Neutrophil (primary cell): ENCODE results near the gene KRTAP10-8.
"Not testable (repeated sequence)": the region's sequence is repeated elsewhere in the genome, so short reads cannot be mapped to it uniquely, and the experiment has no call there.

Source experiments
- H3K27ac ChIP-seq: fragments of 200-600 bp; sonication (generic); 2 replicates; pipeline ENCODE4 v1.5.1; 2016; ENCODE audit warnings: mild to moderate bottlenecking, moderate library complexity
- H3K27me3 ChIP-seq: fragments of 200-600 bp; sonication (generic); 2 replicates; pipeline ENCODE4 v1.6.0; 2016; ENCODE audit warnings: mild to moderate bottlenecking
- H3K36me3 ChIP-seq: fragments of 200-600 bp; sonication (generic); 2 replicates; pipeline ENCODE4 v1.5.1; 2017
- H3K4me1 ChIP-seq, 2 experiments: fragments of 200-600 bp in 1 of 2; sonication (generic) in 1 of 2; 1 replicate in 1 of 2; 2 replicates in 1 of 2; pipeline versions ENCODE4 v1.5.1 to v1.6.1; 2013 to 2016; ENCODE audit warnings: low read depth in 1 of 2, low read length in 1 of 2, mild to moderate bottlenecking in 1 of 2, moderate library complexity in 1 of 2; ENCODE audit not compliant: control insufficient read depth in 1 of 2, insufficient read depth in 1 of 2
- H3K4me3 ChIP-seq, 2 experiments: fragments of 200-600 bp in 1 of 2; sonication (generic) in 1 of 2; 1 replicate in 1 of 2; 2 replicates in 1 of 2; pipeline ENCODE4 v1.5.1; 2013 to 2016; ENCODE audit warnings: low read depth in 1 of 2, low read length in 1 of 2, mild to moderate bottlenecking in 1 of 2, moderate library complexity in 1 of 2
- H3K9me3 ChIP-seq: fragments of 200-600 bp; sonication (generic); 2 replicates; pipeline ENCODE4 v1.5.1; 2016
- CTCF ChIP-seq: fragments of 200-600 bp; sonication (generic); IDR thresholded peaks from 2 replicates; pipeline ENCODE4 v1.5.1; 2016; ENCODE audit warnings: antibody characterized with exemption

The KRTAP10-8 gene

GRCh38 chr21:44626673-44627143 is 14.8 kb downstream of the KRTAP10-8 start, which contains the start of gene KRTAP10-9:
Gene KRTAP10-9 (plus strand): TSS chr21:44627093. CDS start chr21:44627172, 79 bp downstream.
- peaks cover 5 to 17% of the 10 kb centered on the region in 2 experiments for H3K4me1 ChIP-seq
- H3K27ac ChIP-seq, result no peak within 1 kb of the TSS
- H3K4me3 ChIP-seq, result no peak within 1 kb of the TSS
- H3K9me3 ChIP-seq, result no peaks in the 10 kb centered on the region
- no peaks in the 10 kb centered on the region for H3K36me3 ChIP-seq
- H3K27me3 ChIP-seq, result peaks cover 8% of the 10 kb centered on the region
- no peak for TF ChIP-seq CTCF

- H3K27ac ChIP-seq, H3K4me3 ChIP-seq, H3K27me3 ChIP-seq, H3K36me3 ChIP-seq, H3K9me3 ChIP-seq: not testable (repeated sequence)
- peaks cover 5 to 14% of the 10 kb centered on the region in 2 experiments for H3K4me1 ChIP-seq
Observed at GRCh38 chr21:44627181-44627822, 15.4 kb downstream of the KRTAP10-8 start.

- not testable (repeated sequence) for H3K4me3 ChIP-seq, H3K27me3 ChIP-seq, H3K9me3 ChIP-seq, H3K36me3 ChIP-seq, H3K27ac ChIP-seq
- peaks cover 5 to 11% of the 10 kb centered on the region in 2 experiments for H3K4me1 ChIP-seq
Observed at GRCh38 chr21:44627831-44628233, 16.0 kb downstream of the KRTAP10-8 start.

- H3K4me1 ChIP-seq, result peaks cover 5 to 11% of the 10 kb centered on the region in 2 experiments
- H3K4me3 ChIP-seq, result no peak overlapping the region
- peaks cover 9% of the 10 kb centered on the region for H3K27me3 ChIP-seq
- no peak overlapping the region for H3K27ac ChIP-seq
- no peak for TF ChIP-seq CTCF
- no peaks in the 10 kb centered on the region for H3K9me3 ChIP-seq
- no peaks in the 10 kb centered on the region for H3K36me3 ChIP-seq
Observed at GRCh38 chr21:44628707-44629391, 17.0 kb downstream of the KRTAP10-8 start.

GRCh38 chr21:44630440-44630839 is 18.6 kb downstream of the KRTAP10-8 start:
- peak overlapping the region; percentile 39 for H3K27ac ChIP-seq
- H3K4me3 ChIP-seq, result no peak overlapping the region
- no peaks in the 10 kb centered on the region for H3K9me3 ChIP-seq
- peaks cover 5 to 11% of the 10 kb centered on the region in 2 experiments for H3K4me1 ChIP-seq
- H3K36me3 ChIP-seq, result no peaks in the 10 kb centered on the region
- peaks cover 15% of the 10 kb centered on the region for H3K27me3 ChIP-seq
- no peak for TF ChIP-seq CTCF

GRCh38 chr21:44632067-44632466 is 20.2 kb downstream of the KRTAP10-8 start:
- H3K36me3 ChIP-seq, result no peaks in the 10 kb centered on the region
- H3K9me3 ChIP-seq, result no peaks in the 10 kb centered on the region
- H3K27ac ChIP-seq, result no peak overlapping the region
- no peak overlapping the region for H3K4me3 ChIP-seq
- H3K4me1 ChIP-seq, result peaks cover 5 to 11% of the 10 kb centered on the region in 2 experiments
- TF ChIP-seq CTCF, result no peak
- H3K27me3 ChIP-seq, result peaks cover 10% of the 10 kb centered on the region
